H9 (cell line): ENCODE results near the gene LRMDA. TPM values are rescaled to one million over a fixed set of nuclear protein-coding genes. Genes with fewer than 3 reads are reported as not detected.

Experiments used
- DNase-seq: peaks from one replicate; pipeline ENCODE4 v3.0.0-alpha.2; 2017
- H2AFZ ChIP-seq: one replicate; pipeline ENCODE4 v1.6.1; 2013; ENCODE audit warnings: mild to moderate bottlenecking, low read length, control low read depth, moderate library complexity
- H2AK5ac ChIP-seq: 2 replicates; pipeline ENCODE4 v1.6.1; 2013; ENCODE audit warnings: low read length, control low read depth, mixed read lengths; ENCODE audit not compliant: insufficient read length
- H2BK120ac ChIP-seq: one replicate; pipeline ENCODE4 v1.6.1; 2013; ENCODE audit warnings: low read depth, mild to moderate bottlenecking, low read length, control low read depth, inconsistent platforms; ENCODE audit not compliant: poor library complexity, severe bottlenecking
- H2BK12ac ChIP-seq: 2 replicates; pipeline ENCODE4 v1.6.1; 2013; ENCODE audit warnings: low read length, control low read depth, mixed read lengths, low read depth; ENCODE audit not compliant: insufficient read length
- H2BK15ac ChIP-seq: 2 replicates; pipeline ENCODE4 v1.6.1; 2013; ENCODE audit warnings: low read depth, low read length, control low read depth
- H2BK20ac ChIP-seq: one replicate; pipeline ENCODE4 v1.6.1; 2013; ENCODE audit warnings: low read depth, mild to moderate bottlenecking, low read length, control low read depth, inconsistent platforms; ENCODE audit not compliant: poor library complexity, severe bottlenecking
- H2BK5ac ChIP-seq: 2 replicates; pipeline ENCODE4 v1.6.1; 2013; ENCODE audit warnings: low read length, control low read depth, mixed read lengths; ENCODE audit not compliant: insufficient read length
- H3K14ac ChIP-seq: 2 replicates; pipeline ENCODE4 v1.6.1; 2013; ENCODE audit warnings: low read length, control low read depth; ENCODE audit not compliant: insufficient read depth
- H3K18ac ChIP-seq: 2 replicates; pipeline ENCODE4 v1.6.1; 2013; ENCODE audit warnings: low read depth, mild to moderate bottlenecking, mixed read lengths, low read length, control low read depth; ENCODE audit not compliant: insufficient read length
- H3K23ac ChIP-seq: 2 replicates; pipeline ENCODE4 v1.6.1; 2013; ENCODE audit warnings: low read length, control low read depth, mixed read lengths, low read depth; ENCODE audit not compliant: insufficient read length
- H3K23me2 ChIP-seq: 2 replicates; pipeline ENCODE4 v1.6.1; 2013; ENCODE audit warnings: low read depth, mild to moderate bottlenecking, mixed read lengths, low read length, control low read depth; ENCODE audit not compliant: insufficient read length, poor library complexity, severe bottlenecking
- H3K27ac ChIP-seq: 2 replicates; pipeline ENCODE4 v1.5.1; 2013; ENCODE audit warnings: low read length, control low read depth, mixed read lengths, low read depth; ENCODE audit not compliant: insufficient read length
- H3K27me3 ChIP-seq: 2 replicates; pipeline ENCODE4 v1.6.1; 2013; ENCODE audit warnings: low read length, control low read depth, inconsistent platforms; ENCODE audit not compliant: insufficient read depth
- H3K4ac ChIP-seq: 2 replicates; pipeline ENCODE4 v1.6.1; 2013; ENCODE audit warnings: low read depth, mild to moderate bottlenecking, control low read depth, inconsistent platforms, low read length, moderate library complexity
- H3K4me1 ChIP-seq: 2 replicates; pipeline ENCODE4 v1.6.1; 2013; ENCODE audit warnings: low read length, control low read depth, inconsistent platforms; ENCODE audit not compliant: insufficient read depth
- H3K4me2 ChIP-seq: 2 replicates; pipeline ENCODE4 v1.6.1; 2013; ENCODE audit warnings: low read length, control low read depth, mixed read lengths; ENCODE audit not compliant: insufficient read length, insufficient read depth
- H3K56ac ChIP-seq: 2 replicates; pipeline ENCODE4 v1.6.1; 2013; ENCODE audit warnings: low read depth, mild to moderate bottlenecking, mixed read lengths, low read length, control low read depth; ENCODE audit not compliant: insufficient read length
- H3K79me1 ChIP-seq: 2 replicates; pipeline ENCODE4 v1.6.1; 2013; ENCODE audit warnings: low read depth, mild to moderate bottlenecking, moderate library complexity, low read length, control low read depth, inconsistent platforms; ENCODE audit not compliant: insufficient read depth, poor library complexity, severe bottlenecking
- H3K79me2 ChIP-seq: 2 replicates; pipeline ENCODE4 v1.6.1; 2013; ENCODE audit warnings: low read length, control low read depth, inconsistent platforms; ENCODE audit not compliant: insufficient read depth
- H3K9ac ChIP-seq: 2 replicates; pipeline ENCODE4 v1.6.1; 2013; ENCODE audit warnings: low read length, control low read depth, mixed read lengths; ENCODE audit not compliant: insufficient read length; ENCODE audit errors: extremely low read depth
- H3K9me3 ChIP-seq: one replicate; pipeline ENCODE4 v1.6.1; 2013; ENCODE audit warnings: low read depth, low read length, inconsistent platforms; ENCODE audit not compliant: control insufficient read depth
- H3T11ph ChIP-seq: one replicate; pipeline ENCODE4 v1.6.1; 2013; ENCODE audit warnings: mild to moderate bottlenecking, low read length, control low read depth, inconsistent platforms
- H4K20me1 ChIP-seq: one replicate; pipeline ENCODE4 v1.6.1; 2013; ENCODE audit not compliant: control insufficient read depth, insufficient read length, insufficient read depth
- H4K5ac ChIP-seq: 2 replicates; pipeline ENCODE4 v1.6.1; 2013; ENCODE audit warnings: low read depth, mild to moderate bottlenecking, mixed read lengths, low read length, control low read depth; ENCODE audit not compliant: insufficient read length
- H4K8ac ChIP-seq: replicated peaks from 2 replicates; pipeline ENCODE4 v1.6.1; 2013; ENCODE audit warnings: low read length, control low read depth, mixed read lengths, low read depth; ENCODE audit not compliant: insufficient read length
- H4K91ac ChIP-seq: 2 replicates; pipeline ENCODE4 v1.6.1; 2013; ENCODE audit warnings: low read depth, mild to moderate bottlenecking, moderate library complexity, mixed read lengths, low read length, control low read depth; ENCODE audit not compliant: insufficient read length
- H3K27ac Mint-ChIP-seq, 3 experiments: 2 replicates in 2 of 3; 3 replicates in 1 of 3; pipeline ENCODE4 v1.8.0; 2020 to 2021; ENCODE audit warnings: mixed read lengths in 3 of 3, mild to moderate bottlenecking in 1 of 3, moderate library complexity in 1 of 3
- H3K27me3 Mint-ChIP-seq: 2 replicates; pipeline ENCODE4 v1.8.0; 2021; ENCODE audit warnings: low read depth, mild to moderate bottlenecking, moderate library complexity, mixed read lengths
- H3K36me3 Mint-ChIP-seq, 3 experiments: 2 replicates in 2 of 3; 3 replicates in 1 of 3; pipeline ENCODE4 v1.8.0; 2020 to 2021; ENCODE audit warnings: low read depth in 3 of 3, mixed read lengths in 3 of 3; ENCODE audit not compliant: insufficient read depth in 1 of 3
- H3K4me1 Mint-ChIP-seq, 2 experiments: 2 replicates each; pipeline ENCODE4 v1.8.0; 2020; ENCODE audit warnings: mixed read lengths in 2 of 2
- H3K4me3 Mint-ChIP-seq, 2 experiments: 2 replicates in 1 of 2; 3 replicates in 1 of 2; pipeline ENCODE4 v1.8.0; 2020 to 2021; ENCODE audit warnings: mild to moderate bottlenecking in 2 of 2, mixed read lengths in 2 of 2, moderate library complexity in 1 of 2
- H3K9me3 Mint-ChIP-seq, 2 experiments: 2 replicates in 1 of 2; 3 replicates in 1 of 2; pipeline ENCODE4 v1.8.0; 2020; ENCODE audit warnings: mild to moderate bottlenecking in 2 of 2, mixed read lengths in 2 of 2, moderate library complexity in 1 of 2
- WGBS: extraction: QIAGEN DNeasy Blood & Tissue Kit; methylation state at CpG from one replicate; pipeline ENCODE4 v1.1.7; 2013; ENCODE audit warnings: missing lambda C conversion rate, low lambda C conversion rate, mixed read lengths; ENCODE audit not compliant: insufficient read length; ENCODE audit errors: extremely low coverage; 5-methylcytosine and 5-hydroxymethylcytosine counted together
- total RNA-seq: library from RNA; stranded (reverse); gene quantifications from 2 replicates; pipeline ENCODE4 v1.2.1, GENCODE V29; 2021
- TF ChIP-seq, protein P1 (sequence below): fragments of 200-600 bp; sonication (generic); conservative IDR thresholded peaks from 3 replicates; pipeline ENCODE4 v1.8.0; 2021; ENCODE audit warnings: antibody characterized with exemption, mild to moderate bottlenecking

Gene LRMDA
- total RNA-seq, 1 experiment from 2014 or later = 1.8 TPM

DNA sequence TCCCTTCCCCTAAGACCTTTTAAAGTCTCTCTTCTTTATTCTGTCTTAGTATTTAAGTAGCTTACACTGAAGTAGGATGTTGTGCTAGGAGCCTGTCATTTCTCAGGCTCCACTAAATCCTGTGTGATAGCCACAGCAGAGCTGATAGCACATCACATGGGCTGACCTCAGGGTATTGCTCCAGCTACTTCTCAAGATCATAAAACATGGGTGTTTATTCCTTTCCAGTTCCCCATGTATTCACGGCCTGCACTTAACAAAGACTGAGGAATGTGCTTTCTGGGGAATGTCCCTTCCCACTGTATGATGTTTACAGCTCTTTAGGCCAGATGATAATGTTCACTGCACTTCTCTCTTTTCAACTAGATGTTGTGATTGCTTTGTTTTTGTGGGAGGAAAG is 1119.4 kb downstream of the LRMDA start:
- no peak overlapping the region for H3K9ac ChIP-seq
- WGBS = no CpG with 5 or more reads among the region's 1 CpG

More for the DNA sequence above, 1119.4 kb downstream of the LRMDA start:
- Mint-ChIP-seq H3K36me3 (no peaks in the 10 kb centered on the region; a peak in 1 of 7 replicates), H3K27me3 (peaks cover 3% of the 10 kb centered on the region; the same call in 1 of the 2 replicates), H3K9me3 (no peaks in the 10 kb centered on the region), H3K4me1 (peaks cover 6 to 10% of the 10 kb centered on the region in 2 experiments; a peak in 3 of 4 replicates), H3K27ac (no peak overlapping the region; a peak in 1 of 7 replicates), H3K4me3 (no peak overlapping the region)
- no peak overlapping the region for H2AFZ ChIP-seq
- H3K79me1 ChIP-seq = no peaks in the 10 kb centered on the region
- H3K27ac ChIP-seq = no peak overlapping the region
- no peak overlapping the region for H3K56ac ChIP-seq
- no peak for DNase-seq
- no peaks in the 10 kb centered on the region for H4K20me1 ChIP-seq
- H3K4me1 ChIP-seq = no peaks in the 10 kb centered on the region
- H3K9me3 ChIP-seq = no peaks in the 10 kb centered on the region
- H3T11ph ChIP-seq = no peak overlapping the region
- no peak overlapping the region for H4K5ac ChIP-seq
- H3K18ac ChIP-seq = no peak overlapping the region
- H3K23me2 ChIP-seq = no peaks in the 10 kb centered on the region
- H2BK5ac ChIP-seq = no peak overlapping the region
- H3K4ac ChIP-seq = no peak overlapping the region
- no peak overlapping the region for H3K4me2 ChIP-seq
- no peaks in the 10 kb centered on the region for H3K27me3 ChIP-seq
- TF ChIP-seq, protein P1, sequence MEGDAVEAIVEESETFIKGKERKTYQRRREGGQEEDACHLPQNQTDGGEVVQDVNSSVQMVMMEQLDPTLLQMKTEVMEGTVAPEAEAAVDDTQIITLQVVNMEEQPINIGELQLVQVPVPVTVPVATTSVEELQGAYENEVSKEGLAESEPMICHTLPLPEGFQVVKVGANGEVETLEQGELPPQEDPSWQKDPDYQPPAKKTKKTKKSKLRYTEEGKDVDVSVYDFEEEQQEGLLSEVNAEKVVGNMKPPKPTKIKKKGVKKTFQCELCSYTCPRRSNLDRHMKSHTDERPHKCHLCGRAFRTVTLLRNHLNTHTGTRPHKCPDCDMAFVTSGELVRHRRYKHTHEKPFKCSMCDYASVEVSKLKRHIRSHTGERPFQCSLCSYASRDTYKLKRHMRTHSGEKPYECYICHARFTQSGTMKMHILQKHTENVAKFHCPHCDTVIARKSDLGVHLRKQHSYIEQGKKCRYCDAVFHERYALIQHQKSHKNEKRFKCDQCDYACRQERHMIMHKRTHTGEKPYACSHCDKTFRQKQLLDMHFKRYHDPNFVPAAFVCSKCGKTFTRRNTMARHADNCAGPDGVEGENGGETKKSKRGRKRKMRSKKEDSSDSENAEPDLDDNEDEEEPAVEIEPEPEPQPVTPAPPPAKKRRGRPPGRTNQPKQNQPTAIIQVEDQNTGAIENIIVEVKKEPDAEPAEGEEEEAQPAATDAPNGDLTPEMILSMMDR = no peak
- H2BK12ac ChIP-seq = no peak overlapping the region
- no peak overlapping the region for H4K8ac ChIP-seq
- H2BK20ac ChIP-seq = no peak overlapping the region
- no peak overlapping the region for H3K14ac ChIP-seq
- H2BK15ac ChIP-seq = no peak overlapping the region
- H4K91ac ChIP-seq = no peak overlapping the region
- no peak overlapping the region for H2AK5ac ChIP-seq
- no peak overlapping the region for H3K23ac ChIP-seq
- H2BK120ac ChIP-seq = no peak overlapping the region
- H3K79me2 ChIP-seq = no peaks in the 10 kb centered on the region
